ENCODE data around the gene FRY. TPM values are rescaled to one million over a fixed set of nuclear protein-coding genes. Genes with fewer than 3 reads are reported as not detected.
"Not testable (repeated sequence)": the region's sequence is repeated elsewhere in the genome, so short reads cannot be mapped to it uniquely, and the experiment has no call there.

Gene FRY
- total and polyA plus RNA-seq, 4 donors: 6.2 to 31.2 (median 12.7) TPM

DNA sequence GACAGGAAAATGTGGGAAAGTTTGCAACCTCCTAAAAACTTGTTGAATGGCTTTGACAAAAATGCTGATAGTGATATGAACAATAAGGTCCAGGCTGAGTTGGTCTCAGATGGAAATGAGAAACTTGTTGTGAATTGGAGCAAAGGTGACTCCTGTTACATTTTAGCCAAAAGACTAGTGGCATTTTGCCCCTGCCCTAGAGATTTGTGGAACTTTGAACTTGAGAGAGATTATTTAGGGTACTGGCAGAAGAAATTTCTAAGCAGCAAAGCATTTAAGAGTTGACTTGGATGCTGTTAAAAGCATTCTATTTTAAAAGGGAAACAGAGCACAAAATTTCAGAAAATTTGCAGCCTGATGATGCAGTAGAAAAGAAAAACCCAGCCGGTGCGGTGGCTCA is 47.9 kb upstream of the FRY start:
- whole genome bisulfite sequencing: 49% methylated on average over 2 of the region's 2 CpGs
- not testable (repeated sequence) for DNase-seq (ENCODE audit: low spot score); H3K9me3 ChIP-seq (ENCODE audit: control insufficient read depth in 4 of 4, low read length in 3 of 4); H3K27me3 ChIP-seq (ENCODE audit: control insufficient read depth in 4 of 4, insufficient read depth in 4 of 4, low read length in 3 of 4); H3K9ac ChIP-seq (ENCODE audit: low read depth in 1 of 2, low read length in 2 of 2); H3K36me3 ChIP-seq (ENCODE audit: control insufficient read depth in 4 of 4, insufficient read depth in 3 of 4, low read depth in 1 of 4, low read length in 3 of 4); H3K4me3 ChIP-seq (ENCODE audit: low read depth in 1 of 3, low read length in 3 of 3)
- H3K27ac ChIP-seq (ENCODE audit: low read depth in 1 of 2, low read length in 2 of 2): peak overlapping the region; percentile 51 to 71
- peak; percentile 85 to 87 for TF ChIP-seq RXRA (IDR thresholded peaks at IDR 0.05)
- TF ChIP-seq, protein P1, sequence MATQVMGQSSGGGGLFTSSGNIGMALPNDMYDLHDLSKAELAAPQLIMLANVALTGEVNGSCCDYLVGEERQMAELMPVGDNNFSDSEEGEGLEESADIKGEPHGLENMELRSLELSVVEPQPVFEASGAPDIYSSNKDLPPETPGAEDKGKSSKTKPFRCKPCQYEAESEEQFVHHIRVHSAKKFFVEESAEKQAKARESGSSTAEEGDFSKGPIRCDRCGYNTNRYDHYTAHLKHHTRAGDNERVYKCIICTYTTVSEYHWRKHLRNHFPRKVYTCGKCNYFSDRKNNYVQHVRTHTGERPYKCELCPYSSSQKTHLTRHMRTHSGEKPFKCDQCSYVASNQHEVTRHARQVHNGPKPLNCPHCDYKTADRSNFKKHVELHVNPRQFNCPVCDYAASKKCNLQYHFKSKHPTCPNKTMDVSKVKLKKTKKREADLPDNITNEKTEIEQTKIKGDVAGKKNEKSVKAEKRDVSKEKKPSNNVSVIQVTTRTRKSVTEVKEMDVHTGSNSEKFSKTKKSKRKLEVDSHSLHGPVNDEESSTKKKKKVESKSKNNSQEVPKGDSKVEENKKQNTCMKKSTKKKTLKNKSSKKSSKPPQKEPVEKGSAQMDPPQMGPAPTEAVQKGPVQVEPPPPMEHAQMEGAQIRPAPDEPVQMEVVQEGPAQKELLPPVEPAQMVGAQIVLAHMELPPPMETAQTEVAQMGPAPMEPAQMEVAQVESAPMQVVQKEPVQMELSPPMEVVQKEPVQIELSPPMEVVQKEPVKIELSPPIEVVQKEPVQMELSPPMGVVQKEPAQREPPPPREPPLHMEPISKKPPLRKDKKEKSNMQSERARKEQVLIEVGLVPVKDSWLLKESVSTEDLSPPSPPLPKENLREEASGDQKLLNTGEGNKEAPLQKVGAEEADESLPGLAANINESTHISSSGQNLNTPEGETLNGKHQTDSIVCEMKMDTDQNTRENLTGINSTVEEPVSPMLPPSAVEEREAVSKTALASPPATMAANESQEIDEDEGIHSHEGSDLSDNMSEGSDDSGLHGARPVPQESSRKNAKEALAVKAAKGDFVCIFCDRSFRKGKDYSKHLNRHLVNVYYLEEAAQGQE (IDR thresholded peaks at IDR 0.05): peak; percentile 54
- TF ChIP-seq RAD21 (IDR thresholded peaks at IDR 0.05): peak in 1 of 2 donors; percentile 37
- peak; percentile 88 for TF ChIP-seq SP1 (IDR thresholded peaks at IDR 0.05)
- peak in 1 of 2 donors; percentile 63 for TF ChIP-seq JUND (IDR thresholded peaks at IDR 0.05)
- TF ChIP-seq, protein P2, sequence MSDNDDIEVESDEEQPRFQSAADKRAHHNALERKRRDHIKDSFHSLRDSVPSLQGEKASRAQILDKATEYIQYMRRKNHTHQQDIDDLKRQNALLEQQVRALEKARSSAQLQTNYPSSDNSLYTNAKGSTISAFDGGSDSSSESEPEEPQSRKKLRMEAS (IDR thresholded peaks at IDR 0.05): peak; percentile 38
- peak; percentile 85 to 89 for TF ChIP-seq HNF4A (conservative IDR thresholded peaks at IDR 0.05)
- TF ChIP-seq HNF4G (IDR thresholded peaks at IDR 0.05): peak; percentile 39
- TF ChIP-seq YY1 (IDR thresholded peaks at IDR 0.05): peak; percentile 35
- H3K4me1 ChIP-seq (ENCODE audit: control insufficient read depth in 4 of 4, insufficient read depth in 4 of 4, low read length in 3 of 4): peaks cover 6 to 58% (median 27%) of the 10 kb centered on the region in 4 donors

DNA sequence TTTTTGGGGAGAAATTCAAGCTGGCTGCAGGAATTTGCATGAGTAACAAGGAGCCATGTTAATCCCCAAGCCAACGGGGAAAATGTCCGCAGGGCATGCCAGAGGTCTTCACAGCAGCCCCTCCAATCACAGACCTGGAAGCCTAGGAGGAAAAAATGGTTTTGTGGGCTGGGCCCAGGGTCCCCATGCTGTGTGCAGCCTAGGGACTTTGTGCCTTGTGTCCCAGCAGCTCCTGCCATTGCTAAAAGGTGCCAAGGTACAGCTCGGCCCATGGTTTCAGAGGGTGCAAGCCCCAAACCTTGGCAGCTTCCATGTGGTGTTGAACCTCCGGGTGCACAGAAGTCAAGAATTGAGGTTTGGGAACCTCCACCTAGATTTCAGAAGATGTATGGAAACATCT is 47.2 kb upstream of the FRY start:
- H3K4me3 ChIP-seq (ENCODE audit: low read depth in 1 of 3, low read length in 3 of 3); DNase-seq (ENCODE audit: low spot score); H3K36me3 ChIP-seq (ENCODE audit: control insufficient read depth in 4 of 4, insufficient read depth in 3 of 4, low read depth in 1 of 4, low read length in 3 of 4); H3K27me3 ChIP-seq (ENCODE audit: control insufficient read depth in 4 of 4, insufficient read depth in 4 of 4, low read length in 3 of 4); H3K9ac ChIP-seq (ENCODE audit: low read depth in 1 of 2, low read length in 2 of 2); H3K9me3 ChIP-seq (ENCODE audit: control insufficient read depth in 4 of 4, low read length in 3 of 4): not testable (repeated sequence)
- WGBS: 52% methylated on average over 4 of the region's 4 CpGs
- Histone ChIP-seq H3K4me1 (ENCODE audit: control insufficient read depth in 4 of 4, insufficient read depth in 4 of 4, low read length in 3 of 4) (peaks cover 6 to 58% (median 27%) of the 10 kb centered on the region in 4 donors), H3K27ac (ENCODE audit: low read depth in 1 of 2, low read length in 2 of 2) (peak overlapping the region in 1 of 2 donors; percentile 48)
- peak in 1 of 2 donors; percentile 32 for TF ChIP-seq HNF4A (conservative IDR thresholded peaks at IDR 0.05)

DNA sequence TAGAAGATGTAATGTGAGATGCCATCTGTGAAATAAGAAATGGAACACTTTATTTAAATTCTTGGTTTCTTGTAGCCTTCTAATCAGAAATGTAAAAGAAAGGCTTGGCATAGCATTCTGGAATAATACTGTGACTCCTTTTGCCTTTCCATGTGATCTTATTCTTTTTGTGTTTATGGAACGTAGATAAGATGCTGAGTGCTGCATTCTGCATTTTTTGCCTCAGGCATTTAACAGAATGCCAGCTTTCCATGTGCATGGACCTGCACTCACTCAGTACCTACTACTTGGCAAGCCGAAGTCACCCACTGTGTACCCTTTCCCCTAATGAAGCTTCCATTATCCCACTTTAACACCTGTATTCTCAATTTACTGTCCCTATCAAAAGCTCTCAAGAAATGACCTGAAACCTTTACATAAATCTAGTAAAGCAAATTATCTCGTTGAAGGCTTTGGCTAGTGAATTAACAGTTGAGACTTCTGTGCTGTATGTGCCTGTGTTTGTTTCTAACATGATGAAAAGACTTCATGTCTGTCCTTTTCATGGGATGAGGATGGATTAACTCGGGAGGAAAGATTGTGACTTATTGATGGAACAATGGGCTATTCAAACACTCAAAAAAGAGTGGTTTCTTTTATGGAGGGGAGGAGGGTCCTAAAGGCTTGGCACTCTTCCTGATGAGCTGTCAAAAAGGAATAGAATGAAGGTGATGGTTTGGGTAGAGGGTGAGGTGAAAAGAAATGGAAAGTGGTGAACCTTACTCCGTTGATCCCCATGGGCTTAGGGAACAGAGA is 44.7 kb upstream of the FRY start:
- no peak for DNase-seq (ENCODE audit: low spot score)
- TF ChIP-seq, protein P3, sequence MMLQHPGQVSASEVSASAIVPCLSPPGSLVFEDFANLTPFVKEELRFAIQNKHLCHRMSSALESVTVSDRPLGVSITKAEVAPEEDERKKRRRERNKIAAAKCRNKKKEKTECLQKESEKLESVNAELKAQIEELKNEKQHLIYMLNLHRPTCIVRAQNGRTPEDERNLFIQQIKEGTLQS (IDR thresholded peaks at IDR 0.05): no peak
- TF ChIP-seq NR2F2 (IDR thresholded peaks at IDR 0.05): no peak
- TF ChIP-seq FOXA1 (IDR thresholded peaks at IDR 0.05): no peak
- no peak for TF ChIP-seq HNF4A (conservative IDR thresholded peaks at IDR 0.05)
- TF ChIP-seq, protein P2 (IDR thresholded peaks at IDR 0.05): no peak
- TF ChIP-seq TAF1 (conservative IDR thresholded peaks at IDR 0.05): no peak
- TF ChIP-seq SP1 (IDR thresholded peaks at IDR 0.05): no peak
- no peak for TF ChIP-seq HNF4G (IDR thresholded peaks at IDR 0.05)
- TF ChIP-seq RAD21 (IDR thresholded peaks at IDR 0.05): no peak
- TF ChIP-seq FOXA2 (IDR thresholded peaks at IDR 0.05): no peak
- TF ChIP-seq, protein P1 (IDR thresholded peaks at IDR 0.05): no peak
- no peak for TF ChIP-seq GABPA (IDR thresholded peaks at IDR 0.05 in 1 of 2, conservative IDR thresholded peaks at IDR 0.05 in 1 of 2)
- TF ChIP-seq YY1 (IDR thresholded peaks at IDR 0.05): no peak
- TF ChIP-seq JUND (IDR thresholded peaks at IDR 0.05): no peak
- H3K27me3 ChIP-seq (ENCODE audit: control insufficient read depth in 4 of 4, insufficient read depth in 4 of 4, low read length in 3 of 4): no peaks in the 10 kb centered on the region
- H3K9me3 ChIP-seq (ENCODE audit: control insufficient read depth in 4 of 4, low read length in 3 of 4): no peaks in the 10 kb centered on the region
- H3K4me3 ChIP-seq (ENCODE audit: low read depth in 1 of 3, low read length in 3 of 3): no peak overlapping the region
- 77% methylated on average over 5 of the region's 5 CpGs for WGBS
- H3K4me1 ChIP-seq (ENCODE audit: control insufficient read depth in 4 of 4, insufficient read depth in 4 of 4, low read length in 3 of 4): peaks cover 6 to 46% (median 17%) of the 10 kb centered on the region in 4 donors
- H3K36me3 ChIP-seq (ENCODE audit: control insufficient read depth in 4 of 4, insufficient read depth in 3 of 4, low read depth in 1 of 4, low read length in 3 of 4): no peaks in the 10 kb centered on the region
- H3K27ac ChIP-seq (ENCODE audit: low read depth in 1 of 2, low read length in 2 of 2): no peak overlapping the region
- H3K9ac ChIP-seq (ENCODE audit: low read depth in 1 of 2, low read length in 2 of 2): no peak overlapping the region
